PC-9 (cell line): ENCODE results near the gene ZNF587B. TPM values are rescaled to one million over a fixed set of nuclear protein-coding genes. Genes with fewer than 3 reads are reported as not detected.
"Not testable (repeated sequence)": the region's sequence is repeated elsewhere in the genome, so short reads cannot be mapped to it uniquely, and the experiment has no call there.

ENCODE experiments used
- BruUV-seq: library from RNA; stranded (reverse); fragments of 400-500 nt; replicated peaks from 2 replicates; lab custom pipeline; 2021; lab: Mats Ljungman, UMichigan
- CTCF ChIA-PET: fragments of 300-600 bp; sonication (Branson Sonifier 250); formaldehyde crosslinking; loops from one replicate; lab custom pipeline; 2022; ENCODE audit warnings: antibody characterized with exemption; lab: Charles Lee
- POLR2A ChIA-PET: fragments of 300-600 bp; sonication (Branson Sonifier 250); formaldehyde crosslinking; loops from one replicate; lab custom pipeline; 2022; ENCODE audit warnings: antibody characterized with exemption; ENCODE audit not compliant: unreplicated experiment; lab: Charles Lee
- DNase-seq, 2 experiments: peaks; one replicate each; pipeline versions ENCODE4 v3.0.0 to v3.0.0-alpha.2; 2015 to 2022; ENCODE audit warnings: mixed read lengths in 1 of 2
- H2AFZ ChIP-seq: fragments of 200-600 bp; sonication (generic); 2 replicates; pipeline ENCODE4 v1.8.1; 2017; ENCODE audit warnings: antibody characterized with exemption
- H3F3A ChIP-seq: fragments of 200-600 bp; sonication (generic); 2 replicates; pipeline ENCODE4 v1.8.1; 2017; ENCODE audit warnings: antibody characterized with exemption, mild to moderate bottlenecking, low read depth; ENCODE audit not compliant: insufficient read depth
- H3K27ac ChIP-seq: fragments of 200-600 bp; sonication (generic); 2 replicates; pipeline ENCODE4 v1.6.1; 2016; ENCODE audit warnings: mixed run types
- H3K27me3 ChIP-seq: fragments of 200-600 bp; sonication (generic); 2 replicates; pipeline ENCODE4 v1.6.1; 2016; ENCODE audit warnings: low read depth, mixed run types; ENCODE audit not compliant: insufficient read depth
- H3K36me3 ChIP-seq: fragments of 200-600 bp; sonication (generic); 2 replicates; pipeline ENCODE4 v1.6.1; 2016; ENCODE audit warnings: low read depth, mixed run types
- H3K4me1 ChIP-seq: fragments of 200-600 bp; sonication (generic); replicated peaks from 2 replicates; pipeline ENCODE4 v1.6.1; 2016; ENCODE audit warnings: mixed run types; ENCODE audit not compliant: insufficient read depth
- H3K4me2 ChIP-seq: fragments of 200-600 bp; sonication (generic); 2 replicates; pipeline ENCODE4 v1.6.1; 2017; ENCODE audit warnings: mixed run types
- H3K4me3 ChIP-seq: fragments of 200-600 bp; sonication (generic); 2 replicates; pipeline ENCODE4 v1.6.1; 2016; ENCODE audit warnings: mixed run types
- H3K79me2 ChIP-seq: fragments of 200-600 bp; sonication (generic); 2 replicates; pipeline ENCODE4 v1.6.1; 2017; ENCODE audit warnings: low read depth, mixed run types
- H3K9me2 ChIP-seq: fragments of 200-600 bp; sonication (generic); 2 replicates; pipeline ENCODE4 v1.8.1; 2017; ENCODE audit warnings: mild to moderate bottlenecking; ENCODE audit not compliant: insufficient read depth
- H3K9me3 ChIP-seq: fragments of 200-600 bp; sonication (generic); 2 replicates; pipeline ENCODE4 v1.8.1; 2016; ENCODE audit warnings: low read depth; ENCODE audit not compliant: insufficient read depth
- H4K20me1 ChIP-seq: fragments of 200-600 bp; sonication (generic); 2 replicates; pipeline ENCODE4 v1.8.1; 2017; ENCODE audit not compliant: insufficient read depth
- EZH2 ChIP-seq: fragments of 200-600 bp; sonication (generic); IDR thresholded peaks from 2 replicates; pipeline ENCODE4 v1.8.0; 2017; ENCODE audit warnings: antibody characterized with exemption, low read depth
- intact Hi-C: fragments of 100-400 bp; cut with micrococcal nuclease; formaldehyde crosslinking; loops from one replicate; pipeline ENCODE4 v1.10.0; 2022; ENCODE audit not compliant: unreplicated experiment
- total RNA-seq: library from RNA; stranded (reverse); gene quantifications from 2 replicates; pipeline ENCODE4 v1.2.3, GENCODE V29; 2021
- TF ChIP-seq, protein P1 (sequence below): fragments of 200-600 bp; sonication (generic); conservative IDR thresholded peaks from 2 replicates; pipeline ENCODE4 v1.6.1; 2017; ENCODE audit warnings: mixed run types, antibody characterized with exemption, mild to moderate bottlenecking, moderate library complexity

Gene ZNF587B
- total RNA-seq, 1 experiment from 2014 or later: 21.2 TPM

DNA sequence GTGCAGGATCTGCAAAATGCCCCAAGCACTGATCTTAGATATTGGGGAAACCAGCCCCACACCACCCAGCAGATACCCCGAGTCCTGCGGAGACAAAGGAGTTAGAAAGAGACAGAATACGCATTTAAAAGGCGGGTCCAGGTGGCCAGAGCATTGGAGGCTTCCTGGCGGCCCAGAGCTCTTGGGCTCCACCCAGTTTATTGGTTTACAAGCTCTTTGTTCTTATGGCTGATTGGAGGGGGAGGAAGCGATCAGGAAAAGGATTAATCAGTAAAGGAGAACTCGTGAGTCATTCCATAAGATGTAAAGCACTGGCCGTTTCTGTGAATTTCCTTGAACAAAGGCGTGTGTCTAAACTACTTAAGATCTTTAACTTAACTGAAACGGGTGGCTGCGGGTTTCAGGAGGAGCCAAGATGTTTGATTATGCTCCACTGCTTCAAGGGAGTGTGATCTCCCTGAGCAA lies 20.5 kb downstream of the ZNF587B start:
- intact Hi-C loops: no loop called here
- H3K4me3 ChIP-seq: peak overlapping the region; percentile 78
- peaks cover 41% of the 10 kb centered on the region for H3K36me3 ChIP-seq
- H3K27me3 ChIP-seq: no peaks in the 10 kb centered on the region
- peak overlapping the region; percentile 88 for H3K4me2 ChIP-seq
- peak overlapping the region; percentile 55 for H3K27ac ChIP-seq
- H3K79me2 ChIP-seq: peaks cover 39% of the 10 kb centered on the region
- no peak for TF ChIP-seq EZH2
- TF ChIP-seq, protein P1, sequence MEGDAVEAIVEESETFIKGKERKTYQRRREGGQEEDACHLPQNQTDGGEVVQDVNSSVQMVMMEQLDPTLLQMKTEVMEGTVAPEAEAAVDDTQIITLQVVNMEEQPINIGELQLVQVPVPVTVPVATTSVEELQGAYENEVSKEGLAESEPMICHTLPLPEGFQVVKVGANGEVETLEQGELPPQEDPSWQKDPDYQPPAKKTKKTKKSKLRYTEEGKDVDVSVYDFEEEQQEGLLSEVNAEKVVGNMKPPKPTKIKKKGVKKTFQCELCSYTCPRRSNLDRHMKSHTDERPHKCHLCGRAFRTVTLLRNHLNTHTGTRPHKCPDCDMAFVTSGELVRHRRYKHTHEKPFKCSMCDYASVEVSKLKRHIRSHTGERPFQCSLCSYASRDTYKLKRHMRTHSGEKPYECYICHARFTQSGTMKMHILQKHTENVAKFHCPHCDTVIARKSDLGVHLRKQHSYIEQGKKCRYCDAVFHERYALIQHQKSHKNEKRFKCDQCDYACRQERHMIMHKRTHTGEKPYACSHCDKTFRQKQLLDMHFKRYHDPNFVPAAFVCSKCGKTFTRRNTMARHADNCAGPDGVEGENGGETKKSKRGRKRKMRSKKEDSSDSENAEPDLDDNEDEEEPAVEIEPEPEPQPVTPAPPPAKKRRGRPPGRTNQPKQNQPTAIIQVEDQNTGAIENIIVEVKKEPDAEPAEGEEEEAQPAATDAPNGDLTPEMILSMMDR: no peak
- H3F3A ChIP-seq: peaks cover 30% of the 10 kb centered on the region; the same call in 1 of the 2 replicates
- POLR2A ChIA-PET: no interaction called here
- H3K9me3 ChIP-seq: no peaks in the 10 kb centered on the region; the same call in 1 of the 2 replicates
- DNase-seq: peak; percentile 25 to 84
- peaks cover 9% of the 10 kb centered on the region; the same call in 1 of the 2 replicates for H3K4me1 ChIP-seq
- no peaks in the 10 kb centered on the region for H3K9me2 ChIP-seq
- CTCF ChIA-PET: no interaction called here
- H4K20me1 ChIP-seq: no peaks in the 10 kb centered on the region
- no TSS peak for BruUV-seq
- H2AFZ ChIP-seq: peak overlapping the region; percentile 64; the same call in 1 of the 2 replicates

DNA sequence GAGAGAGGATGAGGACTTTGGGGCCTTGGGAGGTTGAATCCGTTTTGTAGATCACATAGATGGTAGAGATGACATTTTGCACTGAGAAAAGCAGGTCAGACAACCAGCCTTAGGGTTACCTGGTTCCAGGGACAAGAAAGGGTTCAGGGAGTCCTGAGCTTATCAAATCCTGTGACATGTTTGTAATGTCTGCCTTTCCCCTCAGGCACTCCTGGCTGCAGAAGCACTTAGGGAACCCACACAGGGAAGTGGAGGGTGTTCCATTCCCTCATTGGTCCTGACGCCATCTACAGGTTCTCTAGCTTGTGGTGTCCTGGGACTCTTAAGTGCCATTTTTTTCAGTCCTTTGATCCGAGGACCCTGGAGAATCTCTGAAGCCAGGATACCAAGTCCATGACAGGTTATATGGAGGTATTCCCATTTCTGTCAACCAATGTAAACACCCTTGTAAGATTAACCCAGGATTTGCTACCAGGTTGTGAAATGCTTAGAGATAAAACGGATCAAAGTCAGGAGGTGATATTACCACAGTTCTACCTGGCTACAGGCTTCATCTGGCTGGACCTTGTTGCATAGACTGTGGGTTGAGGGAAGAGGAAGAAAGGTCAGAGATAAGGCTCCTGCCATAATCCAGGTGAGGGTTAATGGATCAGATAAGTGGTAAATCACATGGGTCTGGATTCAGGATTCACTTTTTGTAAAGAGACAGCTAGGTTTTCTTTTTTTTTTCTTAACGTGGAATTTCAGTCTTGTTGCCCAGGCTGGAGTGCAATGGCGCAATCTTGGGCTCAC lies 21.9 kb downstream of the ZNF587B start:
- H4K20me1 ChIP-seq, intact Hi-C loops: not testable (repeated sequence)
- H3K4me2 ChIP-seq: peak overlapping the region; percentile 88; the same call in 1 of the 2 replicates

DNA sequence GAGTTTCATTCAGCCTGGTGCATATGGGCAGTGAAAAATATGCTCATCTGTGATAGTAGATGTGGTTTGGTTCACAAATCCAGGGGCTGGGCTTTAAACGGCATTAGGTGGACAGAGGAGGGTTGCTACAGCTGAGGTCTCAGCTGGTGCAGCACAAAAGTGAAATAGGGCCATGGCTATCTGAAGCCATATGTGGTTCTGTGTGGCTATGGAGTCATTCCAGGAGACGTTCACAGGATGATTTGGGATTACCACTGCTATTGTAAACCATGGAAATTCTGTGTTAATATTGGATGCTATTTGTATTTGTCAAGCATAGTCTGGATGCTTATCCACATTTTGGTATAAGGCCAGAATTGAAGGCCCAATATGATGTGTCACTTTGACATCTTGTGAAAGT lies 24.0 kb downstream of the ZNF587B start:
- BruUV-seq, CTCF ChIA-PET, H3K27me3 ChIP-seq, H3K4me1 ChIP-seq, H3K4me3 ChIP-seq, H2AFZ ChIP-seq, POLR2A ChIA-PET, H3K4me2 ChIP-seq, H3K9me2 ChIP-seq, H3K27ac ChIP-seq, intact Hi-C loops, H3K9me3 ChIP-seq, DNase-seq, H4K20me1 ChIP-seq: not testable (repeated sequence)
- Histone ChIP-seq H3F3A (peaks cover 11% of the 10 kb centered on the region; the same call in 1 of the 2 replicates), H3K36me3 (peaks cover 49% of the 10 kb centered on the region), H3K79me2 (peaks cover 39% of the 10 kb centered on the region)

More for the DNA sequence above, 21.9 kb downstream of the ZNF587B start:
- ChIA-PET CTCF (interaction anchor here (0.6 kb wide), 1 partner anchor 177 kb away, joined by 16 read pairs; no protein-coding TSS in a partner anchor), POLR2A (interaction anchor here (0.6 to 0.7 kb wide), 2 partner anchors 89 to 106 kb away, joined by 4 to 10 read pairs; partner anchors contain the start of gene ZNF776)
- H3K4me3 ChIP-seq, H3K27me3 ChIP-seq, DNase-seq, H3K27ac ChIP-seq, H2AFZ ChIP-seq, H3K4me1 ChIP-seq, H3K9me2 ChIP-seq, H3K9me3 ChIP-seq, BruUV-seq: not testable (repeated sequence)
- H3K36me3 ChIP-seq: peaks cover 34% of the 10 kb centered on the region
- H3K79me2 ChIP-seq: peaks cover 39% of the 10 kb centered on the region
- peaks cover 27% of the 10 kb centered on the region; the same call in 1 of the 2 replicates for H3F3A ChIP-seq

DNA sequence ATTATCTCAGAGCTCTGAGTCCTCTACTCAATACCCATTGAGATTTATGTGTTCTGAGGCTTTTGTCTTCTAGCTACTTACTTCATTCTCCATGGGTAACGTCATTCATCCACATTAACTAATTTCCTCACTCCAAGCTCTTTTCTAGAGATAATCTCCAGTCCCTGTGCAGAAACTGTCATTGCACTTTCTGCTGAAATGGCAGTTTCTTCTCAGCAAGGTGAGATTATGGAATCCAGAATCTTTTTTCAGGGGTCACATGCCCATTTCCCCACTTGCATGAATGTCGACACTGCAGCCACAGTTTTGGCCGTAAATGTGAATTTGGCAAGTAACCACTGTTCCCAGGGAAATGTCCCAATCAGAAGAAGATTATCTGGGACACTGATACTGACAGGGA lies 32.3 kb downstream of the ZNF587B start:
- POLR2A ChIA-PET: interaction anchor here (0.5 to 0.6 kb wide), 2 partner anchors 32 to 511 kb away, joined by 4 read pairs; partner anchors contain the start of gene ZNF304
- H2AFZ ChIP-seq, intact Hi-C loops, DNase-seq, H3K4me1 ChIP-seq, H3K9me2 ChIP-seq, H3K27ac ChIP-seq, H3K27me3 ChIP-seq, BruUV-seq, CTCF ChIA-PET, H3K4me2 ChIP-seq, H4K20me1 ChIP-seq, H3K79me2 ChIP-seq: not testable (repeated sequence)
- H3K36me3 ChIP-seq: peaks cover 90% of the 10 kb centered on the region
- H3K4me3 ChIP-seq: 0 out of 2 replicates have a peak overlapping the region, but pooled peaks have one; percentile 4
- H3K9me3 ChIP-seq: peaks cover 56% of the 10 kb centered on the region
- H3F3A ChIP-seq: peaks cover 14% of the 10 kb centered on the region; the same call in 1 of the 2 replicates
